GM21423 (cell line): ENCODE results near the gene ADAM22.

Experiments used
- ATAC-seq: cut with Tn5 transposase; IDR thresholded peaks from one replicate; pipeline ENCODE4 v1.9.1; 2021; ENCODE audit warnings: mild to moderate bottlenecking, moderate library complexity; ENCODE audit not compliant: unreplicated experiment

Gene ADAM22

DNA sequence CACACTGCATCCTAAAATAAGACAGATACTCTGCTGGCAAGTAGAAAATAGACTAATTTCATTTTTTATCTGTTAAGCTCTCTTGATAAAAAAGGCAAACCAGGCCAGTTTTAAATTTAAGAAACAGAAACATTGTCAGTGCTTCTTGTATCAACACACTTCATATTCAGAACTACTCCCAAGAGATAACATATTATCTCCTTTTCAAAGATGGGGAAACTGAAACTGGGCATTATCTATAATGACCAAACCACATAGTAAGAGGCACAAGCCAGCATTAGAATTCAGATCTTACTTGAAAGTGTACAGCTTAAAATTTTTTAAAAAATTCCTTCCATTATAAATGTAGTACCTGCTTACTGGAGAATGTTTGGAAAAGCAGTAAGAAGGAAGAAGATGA lies 271.1 kb downstream of the ADAM22 start:
- no peak for ATAC-seq

DNA sequence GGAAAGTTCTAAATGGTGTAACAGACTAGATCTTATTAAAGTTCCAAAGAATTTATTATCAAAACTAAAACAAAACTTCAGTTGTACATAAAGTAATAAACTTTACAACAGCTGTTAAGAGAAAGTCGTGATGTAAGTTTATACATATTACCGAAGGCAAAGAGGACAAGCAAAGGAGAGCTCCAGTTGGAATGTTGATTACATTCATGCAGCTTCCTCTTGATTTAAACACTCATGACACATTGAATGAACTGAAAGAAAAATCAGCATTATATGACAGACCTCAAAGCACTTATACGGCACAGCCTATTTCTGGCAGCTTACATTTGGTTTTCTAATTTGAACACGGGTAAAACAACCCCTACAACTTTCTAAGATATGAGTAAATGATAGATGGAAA lies 272.2 kb downstream of the ADAM22 start:
- ATAC-seq = no peak

DNA sequence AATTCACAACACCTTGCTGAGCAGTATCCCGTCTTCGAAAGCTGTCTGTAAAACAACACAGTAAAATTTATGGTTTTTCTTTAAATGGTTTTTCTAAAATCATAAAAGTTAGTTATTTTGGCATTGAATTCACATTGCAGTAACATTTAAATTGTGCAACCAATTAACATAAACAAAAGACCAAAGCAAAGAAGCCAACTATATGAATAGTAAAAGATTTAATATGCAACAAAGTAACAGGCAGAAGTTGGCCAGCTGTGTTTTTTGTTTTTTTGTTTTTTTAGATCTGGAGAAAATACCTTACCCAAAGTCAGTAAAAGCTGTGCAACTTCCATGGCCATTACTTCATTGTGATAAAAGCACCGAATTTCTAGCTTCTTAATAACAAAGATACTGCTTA lies 274.5 kb downstream of the ADAM22 start:
- no peak for ATAC-seq

DNA sequence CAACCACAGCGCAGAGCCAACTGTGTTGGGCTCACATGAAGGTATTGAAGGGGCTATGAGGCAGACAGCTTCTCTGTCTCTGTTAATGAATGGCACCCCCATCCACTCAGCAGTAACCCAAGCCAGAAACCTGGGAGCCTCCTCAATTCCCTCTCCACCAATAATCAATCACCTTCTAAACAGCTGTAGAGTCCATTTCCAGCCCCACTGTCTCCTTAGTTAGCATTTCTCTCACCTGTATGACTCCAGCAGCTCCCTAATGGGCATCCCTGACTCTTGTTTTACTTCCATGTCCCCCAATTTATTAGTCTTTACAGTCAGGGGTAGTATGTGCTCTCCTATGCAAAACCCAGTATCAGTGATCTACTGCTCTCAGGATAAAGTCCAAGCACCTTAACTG lies 278.9 kb downstream of the ADAM22 start:
- no peak for ATAC-seq

DNA sequence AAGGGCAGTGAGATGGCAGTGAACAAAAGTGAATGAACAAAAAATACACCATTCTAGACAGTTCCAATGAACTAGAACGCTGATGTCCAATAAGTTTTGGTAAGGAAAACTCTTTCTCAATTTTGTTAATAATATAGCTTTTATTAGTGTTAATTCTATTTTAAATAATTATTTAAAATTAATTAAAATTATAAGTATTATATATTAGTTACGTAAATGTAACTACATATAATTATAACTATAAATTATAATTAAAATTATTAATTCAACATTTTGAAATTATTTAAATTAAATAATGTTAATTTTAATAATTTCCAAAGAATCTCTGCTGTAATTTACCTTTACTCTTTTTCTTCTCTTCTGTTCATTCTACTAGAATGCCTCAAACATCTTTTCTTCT lies 280.4 kb downstream of the ADAM22 start:
- ATAC-seq = no peak

DNA sequence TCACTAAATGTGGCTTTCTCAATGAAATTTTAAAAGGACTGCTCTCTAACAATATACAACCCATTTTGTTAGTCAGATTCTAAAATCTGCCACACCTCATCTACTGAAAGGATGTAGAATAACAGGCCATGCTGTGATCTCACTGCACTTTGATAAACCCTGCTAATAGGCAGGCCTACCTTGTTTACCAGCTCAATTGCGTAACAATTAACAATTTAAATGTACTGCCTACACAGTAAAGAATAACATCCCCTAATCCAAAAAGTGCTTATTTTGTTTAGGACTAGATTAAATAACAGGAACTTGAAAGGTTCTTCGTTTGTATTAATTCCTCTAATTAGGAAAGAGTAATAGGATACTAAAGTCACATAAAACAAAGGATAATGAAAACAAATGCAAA lies 281.2 kb downstream of the ADAM22 start:
- no peak for ATAC-seq

DNA sequence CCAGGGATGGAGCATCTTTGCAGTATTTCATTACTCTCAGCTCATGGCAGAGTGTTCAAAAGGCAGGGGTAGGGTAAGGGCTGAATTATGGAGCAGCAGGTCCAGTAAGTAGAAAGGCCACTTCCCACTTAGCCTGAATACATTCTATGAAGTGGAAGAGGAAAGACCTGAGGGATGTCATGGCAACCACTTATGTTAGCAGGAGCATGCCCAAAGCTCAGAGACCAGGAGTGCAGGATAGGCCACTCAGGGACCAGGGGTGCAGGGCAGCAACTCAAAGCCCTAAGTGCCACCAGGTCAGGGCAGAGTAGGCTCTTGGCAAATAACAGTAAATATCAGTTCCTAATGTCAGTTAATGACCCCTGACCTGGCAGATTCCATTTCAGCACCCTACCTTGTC lies 282.2 kb downstream of the ADAM22 start:
- no peak for ATAC-seq

DNA sequence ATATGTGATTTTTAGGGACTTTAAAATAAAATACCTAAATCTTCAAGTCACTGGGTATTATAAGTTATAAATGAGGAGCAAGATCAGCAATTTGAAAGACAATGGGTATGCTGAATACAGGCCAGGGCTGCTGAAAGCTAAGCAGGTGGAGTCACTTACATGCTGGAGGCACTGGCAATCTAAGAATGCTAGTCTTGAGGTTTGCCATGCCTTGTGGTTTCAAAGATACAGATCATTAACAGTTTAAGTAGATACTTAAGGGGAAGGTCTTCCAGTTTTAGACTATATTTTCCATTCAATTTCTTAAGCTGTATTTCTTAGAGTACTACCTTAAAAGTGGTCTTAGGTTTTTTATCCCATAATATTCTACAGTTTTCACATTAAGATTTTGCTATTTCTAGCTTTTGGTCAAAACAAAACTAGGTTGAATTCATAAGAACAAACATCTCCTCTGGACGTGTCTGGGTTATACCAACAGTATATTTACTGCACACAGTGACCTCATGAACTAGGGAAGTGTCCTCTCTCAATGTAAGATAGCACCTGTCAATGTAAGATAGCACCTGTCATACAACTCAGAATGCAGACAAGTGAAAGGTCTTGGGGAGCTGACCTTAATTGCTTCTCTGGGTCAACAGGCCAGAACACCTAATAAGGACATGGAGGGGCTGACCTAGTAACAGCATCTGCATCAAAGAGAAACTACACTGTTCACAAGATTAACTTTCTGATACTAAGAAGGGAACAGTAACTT lies 283.8 kb downstream of the ADAM22 start:
- peak; percentile 76 for ATAC-seq

DNA sequence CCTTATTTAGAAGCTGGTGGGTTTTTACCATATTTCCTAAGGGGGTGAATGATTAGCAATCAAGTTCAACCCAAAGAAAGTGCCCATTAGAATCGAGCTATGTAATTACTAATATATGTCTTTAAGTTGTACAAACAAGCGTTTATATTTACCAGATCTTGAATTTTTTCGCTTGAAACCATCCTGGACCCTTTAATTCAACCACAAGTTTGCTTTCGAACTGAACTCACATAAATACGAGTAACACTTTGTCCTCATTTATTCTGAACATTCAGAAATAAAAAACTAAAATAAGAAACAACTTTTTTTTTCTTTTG lies 284.3 kb downstream of the ADAM22 start:
- ATAC-seq = no peak

DNA sequence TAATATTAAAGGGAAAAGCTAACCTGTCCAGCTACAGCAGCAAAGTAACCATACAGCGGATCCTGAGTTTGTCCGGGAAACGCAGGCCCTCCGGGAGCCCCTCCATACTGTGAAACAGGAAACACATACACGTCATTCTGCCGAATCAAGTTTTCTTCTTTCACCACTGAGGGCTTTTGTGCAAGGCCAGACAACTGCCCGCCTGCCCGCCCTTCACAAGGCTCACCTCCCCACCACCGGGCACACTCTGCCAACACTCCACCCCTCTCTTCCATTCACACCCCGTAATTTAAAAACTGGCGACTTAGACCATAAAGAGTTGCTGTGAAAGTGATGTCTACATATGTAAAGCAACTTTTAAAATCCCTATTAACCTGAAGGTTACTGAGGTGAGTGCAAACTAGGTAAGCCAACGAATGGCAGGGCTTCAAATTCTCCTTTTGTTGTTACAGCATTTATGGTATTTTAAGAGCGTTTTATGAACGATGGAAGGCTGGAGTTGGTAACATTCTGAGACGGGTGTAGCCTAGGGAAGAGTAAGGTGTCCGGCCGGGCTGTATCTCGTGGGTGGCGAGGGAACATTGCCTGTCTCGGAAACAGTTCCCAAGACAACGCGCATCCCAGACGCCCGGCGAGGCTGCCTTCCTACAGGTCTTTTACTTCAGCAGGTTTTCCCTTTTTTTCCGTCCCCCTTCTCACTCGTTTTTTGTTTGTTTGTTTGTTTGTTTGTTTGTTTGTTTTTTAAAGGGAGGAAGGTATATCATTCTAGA lies 285.0 kb downstream of the ADAM22 start:
- ATAC-seq = peak; percentile 30

DNA sequence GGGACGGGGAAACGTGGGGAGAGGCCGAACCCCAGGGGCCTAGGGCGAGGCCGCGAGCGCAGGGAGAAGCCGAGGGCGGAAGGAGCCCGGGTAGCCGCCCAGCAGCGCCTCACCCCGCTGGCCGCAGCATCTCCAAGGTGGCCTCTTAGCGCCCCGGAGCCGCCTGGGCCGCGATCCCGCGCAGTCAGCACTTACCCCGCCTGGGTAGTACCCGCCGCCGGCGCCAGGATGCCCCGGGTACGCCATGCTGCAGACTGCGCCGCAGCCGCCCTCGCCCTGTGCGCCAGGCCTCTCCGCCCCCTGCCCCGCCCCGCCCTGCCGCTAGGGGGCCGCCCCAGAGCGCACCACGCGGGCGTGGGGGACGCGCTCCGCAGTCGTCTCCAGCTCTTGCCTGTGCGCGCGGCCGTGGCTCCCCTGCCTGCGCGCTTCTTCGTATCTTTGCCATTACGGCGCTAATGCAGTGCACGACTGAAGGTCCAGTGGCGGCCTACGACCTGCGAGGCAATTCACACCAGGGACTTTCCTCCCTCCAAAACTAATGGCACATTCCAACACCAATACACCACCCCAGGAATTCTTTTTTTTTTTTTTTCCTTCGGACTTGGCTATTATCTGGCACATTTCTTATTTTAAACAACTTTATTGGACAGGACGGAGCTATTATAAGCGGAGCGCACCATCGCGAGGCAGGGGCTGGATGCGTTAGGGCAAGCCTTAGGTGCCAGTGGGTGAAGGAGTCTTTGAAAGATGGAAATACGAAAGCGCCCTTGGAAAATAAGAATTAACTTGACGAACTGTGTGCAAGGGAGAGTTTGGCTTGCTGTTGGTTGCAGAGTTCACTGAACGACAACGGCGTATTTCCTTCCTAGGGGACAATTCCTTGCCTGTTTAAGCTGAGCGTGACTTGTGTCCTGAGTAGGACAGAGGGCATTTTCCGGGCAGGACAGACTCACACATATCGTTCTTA lies 286.0 kb downstream of the ADAM22 start, which contains the start of gene SRI:
SRI (minus strand) TSS at position 258 of the 967 bp plus-strand sequence; CDS start at position 246, 12 bp downstream.
- ATAC-seq = peak; percentile 58

DNA sequence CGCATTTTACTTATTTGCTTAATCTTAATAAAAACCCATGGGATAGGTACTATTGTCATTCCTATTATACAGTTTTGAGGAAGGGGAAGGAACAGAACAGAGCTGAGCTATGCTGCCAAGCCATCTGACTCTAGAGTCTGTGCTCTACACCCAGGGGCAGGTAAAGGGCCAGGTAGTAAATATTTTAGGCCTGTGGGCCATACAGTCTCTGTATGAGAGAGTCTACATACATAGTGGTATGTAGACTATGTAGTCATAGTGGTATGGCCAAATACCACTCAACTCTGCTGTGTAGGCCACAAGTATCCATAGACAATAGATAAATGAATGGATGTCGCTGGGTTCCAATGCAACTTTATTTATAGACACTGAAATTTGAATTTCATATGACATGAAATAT lies 289.2 kb downstream of the ADAM22 start:
- no peak for ATAC-seq

DNA sequence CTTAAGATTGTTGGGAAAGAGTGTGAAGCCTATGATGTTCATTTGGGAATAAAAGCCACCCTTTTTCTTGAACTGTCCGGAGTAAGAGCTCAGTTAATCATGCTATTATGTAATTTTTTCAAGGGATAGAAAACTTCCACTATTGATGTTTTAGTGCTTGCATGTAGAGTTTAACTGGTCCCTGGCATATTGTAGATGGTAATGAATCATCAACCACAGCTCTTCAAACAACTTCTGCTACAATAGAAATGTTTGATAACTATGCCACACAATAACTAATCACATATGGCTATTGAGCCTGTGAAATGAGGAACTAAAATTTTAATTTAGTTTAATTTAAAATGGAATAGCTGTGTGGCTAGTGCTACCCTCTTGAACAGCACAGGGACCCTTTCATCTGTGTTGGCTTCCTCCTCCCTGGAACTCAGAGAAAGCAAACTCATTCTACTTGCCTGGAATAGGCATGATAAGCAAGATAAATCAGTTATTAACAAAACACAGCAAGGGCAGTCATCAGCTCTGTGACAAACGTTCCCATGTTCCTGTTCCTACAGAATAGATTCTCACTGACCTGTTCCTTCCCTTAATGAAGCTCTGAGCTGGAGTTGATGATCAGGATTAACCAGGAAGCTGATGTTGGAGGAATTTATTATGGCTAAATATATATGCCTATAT lies 290.7 kb downstream of the ADAM22 start:
- ATAC-seq = no peak

DNA sequence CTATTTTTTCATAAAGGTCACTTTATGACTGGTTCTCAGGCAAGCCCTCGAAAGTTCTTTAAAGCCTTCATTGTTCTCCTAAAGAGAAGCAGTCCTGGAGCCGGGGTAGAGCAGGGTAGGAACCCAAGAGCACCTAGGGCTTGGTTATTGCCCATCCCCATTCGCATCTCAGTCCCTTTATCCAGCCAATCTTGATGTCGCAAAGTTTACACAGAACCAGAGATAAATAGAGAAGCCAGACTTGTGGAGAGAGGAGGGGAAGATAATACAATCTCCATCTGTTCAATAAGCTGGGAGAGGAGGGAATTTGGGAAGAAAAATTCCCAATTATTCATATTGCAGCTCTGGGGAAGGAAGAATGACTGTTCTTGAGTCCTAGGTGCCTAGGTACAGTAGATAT lies 292.1 kb downstream of the ADAM22 start:
- ATAC-seq = no peak

DNA sequence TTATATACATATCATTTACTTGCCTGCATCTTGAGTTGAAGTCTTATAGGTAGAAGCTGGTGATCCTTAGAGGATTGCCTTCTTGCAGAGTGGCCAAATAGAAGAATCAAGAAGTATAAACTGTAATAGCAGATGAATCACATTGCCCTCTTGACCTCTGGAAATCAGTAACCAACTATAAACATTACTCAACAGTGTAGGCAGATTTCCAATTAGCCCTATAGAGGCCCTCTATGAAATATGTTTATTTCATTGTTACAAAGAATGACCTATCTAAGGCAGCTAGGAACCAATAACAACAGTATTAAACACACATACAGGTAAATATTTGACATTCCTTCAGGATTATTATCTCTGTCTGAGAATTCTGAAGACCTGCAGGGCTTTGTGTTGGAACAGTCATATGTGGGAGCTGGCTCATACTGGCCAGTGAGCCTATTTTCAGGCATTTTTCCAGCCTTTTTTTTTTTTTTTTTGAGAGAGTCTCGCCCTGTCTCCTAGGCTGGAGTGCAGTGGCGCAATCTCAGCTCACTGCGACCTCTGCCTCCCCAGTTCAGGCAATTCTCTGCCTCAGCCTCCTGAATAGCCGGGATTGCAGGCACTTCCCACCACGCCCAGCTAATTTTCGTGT lies 292.9 kb downstream of the ADAM22 start:
- ATAC-seq = no peak

DNA sequence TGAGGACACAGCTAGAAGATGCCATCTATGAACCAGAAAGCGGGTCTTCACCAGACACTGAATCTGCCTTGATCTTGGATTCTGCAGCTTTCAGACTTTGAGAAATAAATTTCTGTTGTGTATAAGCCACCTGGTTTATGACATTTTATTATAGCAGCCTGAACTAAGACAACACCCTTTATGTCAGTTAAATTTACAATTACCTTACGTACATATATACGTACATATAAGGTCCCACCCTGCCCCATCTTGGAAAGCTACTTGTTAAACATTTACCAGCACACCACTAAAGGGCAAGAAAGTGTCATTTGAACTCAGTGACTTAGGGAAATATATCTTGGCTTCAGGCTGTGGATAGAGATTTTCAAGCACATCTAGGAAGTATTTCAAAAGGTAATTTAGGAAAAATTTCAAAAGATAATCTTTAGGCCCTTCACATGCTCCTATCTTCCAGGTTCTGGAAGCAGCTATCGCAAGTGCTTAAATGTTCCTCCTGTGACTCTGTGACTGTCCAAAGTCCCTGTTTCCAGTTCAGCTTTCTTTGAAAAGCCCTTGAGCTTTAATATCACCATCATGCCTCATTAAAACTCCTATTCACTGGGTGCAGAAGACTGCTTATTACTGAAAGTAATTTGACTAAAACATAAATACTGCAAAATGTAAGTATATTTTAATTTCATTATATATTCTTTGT lies 295.4 kb downstream of the ADAM22 start:
- ATAC-seq = no peak

DNA sequence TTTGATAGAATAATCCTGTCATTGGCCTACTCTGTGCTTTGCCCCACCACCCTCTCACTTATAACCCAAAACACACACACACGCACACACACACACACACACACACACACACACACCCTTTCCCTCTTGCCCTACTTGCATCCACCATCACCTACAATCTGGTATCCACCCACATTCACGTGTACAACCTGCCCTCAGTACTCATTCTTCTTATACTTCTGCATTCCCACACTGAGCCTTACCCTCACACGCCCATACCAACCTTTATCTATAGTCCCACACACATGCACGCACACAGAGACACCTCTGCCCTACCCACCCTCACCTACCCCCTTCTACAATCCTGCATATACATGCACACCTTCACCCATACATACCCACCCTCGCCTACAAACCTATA lies 296.6 kb downstream of the ADAM22 start:
- ATAC-seq = no peak

DNA sequence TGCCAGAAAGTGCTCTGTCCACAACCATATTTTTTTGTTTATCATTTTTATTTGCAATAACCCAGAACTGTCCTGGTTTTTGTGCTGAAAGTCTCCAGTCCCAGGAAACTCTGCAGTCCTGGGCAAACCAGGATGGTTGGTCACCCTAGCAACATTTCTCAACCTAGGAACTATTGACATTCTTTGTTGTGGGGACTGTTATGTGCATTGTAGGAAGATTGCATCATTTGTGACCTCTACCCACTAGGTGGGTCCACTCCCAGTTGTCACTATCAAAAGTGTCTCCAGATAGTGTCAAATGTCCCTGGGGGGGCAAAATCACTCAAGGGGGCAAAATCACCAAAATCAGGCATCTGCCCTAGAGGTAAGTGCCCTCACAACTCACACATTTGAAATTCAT lies 299.8 kb downstream of the ADAM22 start:
- ATAC-seq = no peak

DNA sequence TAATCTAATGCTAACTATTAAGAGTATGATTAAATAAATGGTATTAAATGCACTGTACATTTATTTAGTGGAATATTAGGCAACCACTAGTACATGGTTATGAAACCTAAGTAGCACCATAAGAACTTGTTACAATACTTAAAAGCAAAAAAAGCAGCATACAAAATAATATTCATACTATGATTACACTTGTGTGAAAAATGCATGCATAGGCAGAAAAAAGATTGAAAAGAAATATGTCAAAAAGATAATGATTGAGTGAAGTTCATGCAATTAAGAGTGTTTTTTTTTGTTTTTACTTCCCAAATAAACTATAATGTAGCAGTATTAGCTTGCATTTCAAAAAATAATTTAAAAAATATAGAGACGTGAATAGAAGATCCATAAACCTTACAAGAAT lies 305.8 kb downstream of the ADAM22 start:
- no peak for ATAC-seq
